ENCODE measurements around the gene SLC43A3. TPM values are rescaled to one million over a fixed set of nuclear protein-coding genes. Genes with fewer than 3 reads are reported as not detected.

The SLC43A3 gene
- total RNA-seq, 1 donor from 2014 or later = 66.0 TPM

GRCh38 chr11:57460022-57460757, 33.3 kb upstream of the SLC43A3 start, which contains the start of gene RTN4RL2:
TSS of gene RTN4RL2 (plus strand) at chr11:57460528. CDS start at chr11:57460866, 338 bp downstream.
- no peak for TF ChIP-seq CTCF (conservative IDR thresholded peaks at IDR 0.05; ENCODE audit: low read depth, low read length)
- DNase-seq (ENCODE audit: low read depth) = no peak
- peak within 1 kb of the TSS; percentile 44 for H3K4me3 ChIP-seq (ENCODE audit: low read depth, low read length)

DNA sequence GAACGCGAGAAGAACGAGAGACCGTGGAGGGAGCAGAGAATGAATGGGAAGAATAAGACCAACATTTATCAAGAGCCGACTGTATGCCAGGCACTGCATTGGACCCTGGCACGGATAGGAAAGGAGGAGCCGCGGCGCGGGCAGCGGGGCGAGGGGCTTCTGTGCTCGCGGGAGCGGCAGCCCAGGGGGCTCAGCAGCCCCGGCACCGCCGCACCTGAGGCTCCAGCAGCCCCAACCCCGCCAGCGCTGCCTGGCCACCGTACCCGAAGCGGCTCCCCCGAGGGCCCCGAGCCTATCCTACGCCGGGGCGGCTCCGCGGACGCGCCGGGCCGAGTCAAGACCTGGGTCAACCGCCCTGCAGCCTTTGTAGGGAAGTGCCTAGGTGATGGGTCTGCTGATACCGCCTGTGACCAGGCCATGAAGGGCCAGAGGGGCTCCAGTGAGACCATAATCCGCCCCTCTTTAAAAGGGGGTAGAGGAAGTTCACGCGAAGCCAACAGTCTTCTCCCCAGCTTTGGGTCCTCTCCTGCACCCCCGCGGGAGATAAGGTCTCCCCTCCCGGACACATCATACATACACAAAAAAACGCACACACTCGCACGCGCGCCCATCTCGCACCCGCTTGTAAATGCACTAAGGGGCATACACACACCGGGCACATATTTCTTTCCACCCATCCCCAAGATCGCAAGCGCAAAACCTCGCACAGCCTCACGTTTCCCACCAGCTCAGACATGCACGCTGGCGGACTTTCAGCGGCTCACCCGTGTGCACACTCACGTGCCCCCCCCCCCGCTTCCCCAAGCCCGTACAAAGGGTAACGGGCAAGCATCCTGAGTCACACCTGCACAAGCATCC, 32.5 kb upstream of the SLC43A3 start:
- H3K4me3 ChIP-seq (ENCODE audit: low read depth, low read length) = peak overlapping the region; percentile 44
- no peak for TF ChIP-seq CTCF (conservative IDR thresholded peaks at IDR 0.05; ENCODE audit: low read depth, low read length)
- DNase-seq (ENCODE audit: low read depth) = no peak

GRCh38 chr11:57458410-57459163, 31.7 kb upstream of the SLC43A3 start:
- no peak for DNase-seq (ENCODE audit: low read depth)
- peak overlapping the region; percentile 34 for H3K4me3 ChIP-seq (ENCODE audit: low read depth, low read length)
- peak; percentile 85 for TF ChIP-seq CTCF (conservative IDR thresholded peaks at IDR 0.05; ENCODE audit: low read depth, low read length)

DNA sequence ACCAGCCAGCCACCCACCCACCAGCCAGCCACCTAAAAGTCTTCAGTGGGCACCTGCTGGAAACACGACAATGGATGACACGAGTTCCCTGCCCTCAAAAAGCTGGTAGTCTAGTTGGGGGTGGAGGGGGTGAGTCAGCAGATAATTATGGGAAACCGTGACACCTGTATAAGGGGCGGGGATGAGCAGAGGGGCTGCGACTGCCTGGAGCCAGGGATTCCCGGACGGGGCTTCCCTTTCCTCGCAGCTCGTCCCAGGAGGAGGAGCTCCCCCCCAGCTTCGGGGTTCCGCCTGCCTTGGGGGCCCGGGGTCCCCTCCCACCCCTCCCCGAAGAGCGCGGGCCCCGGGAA, 31.1 kb upstream of the SLC43A3 start:
- TF ChIP-seq CTCF (conservative IDR thresholded peaks at IDR 0.05; ENCODE audit: low read depth, low read length) = no peak
- no peak overlapping the region for H3K4me3 ChIP-seq (ENCODE audit: low read depth, low read length)
- no peak for DNase-seq (ENCODE audit: low read depth)

- DNase-seq (ENCODE audit: low read depth) = no peak
- TF ChIP-seq CTCF (conservative IDR thresholded peaks at IDR 0.05; ENCODE audit: low read depth, low read length) = no peak
- H3K4me3 ChIP-seq (ENCODE audit: low read depth, low read length) = no peak overlapping the region
Observed at GRCh38 chr11:57457643-57458023, 30.7 kb upstream of the SLC43A3 start.

- peak; percentile 26 for DNase-seq (ENCODE audit: low read depth)
- TF ChIP-seq CTCF (conservative IDR thresholded peaks at IDR 0.05; ENCODE audit: low read depth, low read length) = peak; percentile 96
- H3K4me3 ChIP-seq (ENCODE audit: low read depth, low read length) = no peak overlapping the region
Observed at GRCh38 chr11:57456960-57457642, 30.2 kb upstream of the SLC43A3 start.

Measured in epithelial cell of proximal tubule (primary cell).